Heart right ventricle (tissue), 16 donors: ENCODE data around the gene RNPEP. TPM values are rescaled to one million over a fixed set of nuclear protein-coding genes. Genes with fewer than 3 reads are reported as not detected.

Experiments used
- ATAC-seq, 8 donors: fragments of 200-7000 bp; cut with Tn5 transposase; one replicate each; pipeline ENCODE4 v1.9.1; 2020; ENCODE audit warnings: mild to moderate bottlenecking in 8 of 8, moderate library complexity in 8 of 8, moderate number of reproducible peaks in 1 of 8
- DNase-seq, 2 donors: peaks; one replicate each; pipeline ENCODE4 v3.0.0-alpha.2; 2020
- H3K27ac ChIP-seq, 10 donors: fragments of 200-600 bp; sonication (generic) in 2 of 10; one replicate each; pipeline versions ENCODE4 v1.5.0 to v1.8.0; 2020 to 2022; ENCODE audit warnings: mild to moderate bottlenecking in 3 of 10
- H3K27me3 ChIP-seq, 7 donors: fragments of 200-600 bp; one replicate each; pipeline ENCODE4 v1.8.0; 2021 to 2022; ENCODE audit warnings: mild to moderate bottlenecking in 2 of 7
- H3K36me3 ChIP-seq, 9 donors: fragments of 200-600 bp; sonication (generic) in 1 of 9; one replicate each; pipeline versions ENCODE4 v1.5.0 to v1.8.0; 2020 to 2022; ENCODE audit warnings: mild to moderate bottlenecking in 2 of 9
- H3K4me1 ChIP-seq, 9 donors: fragments of 200-600 bp; sonication (generic) in 1 of 9; one replicate each; pipeline versions ENCODE4 v1.5.0 to v1.8.0; 2020 to 2022; ENCODE audit warnings: mild to moderate bottlenecking in 4 of 9
- H3K4me3 ChIP-seq, 10 donors: fragments of 200-600 bp; sonication (generic) in 2 of 10; one replicate each; pipeline versions ENCODE4 v1.5.0 to v1.8.0; 2020 to 2022; ENCODE audit warnings: mild to moderate bottlenecking in 7 of 10, moderate library complexity in 2 of 10
- H3K9me3 ChIP-seq, 11 donors: fragments of 200-600 bp in 10 of 11; sonication (generic) in 2 of 11; one replicate each; pipeline versions ENCODE4 v1.5.0 to v1.8.0; 2013 to 2022; ENCODE audit warnings: mild to moderate bottlenecking in 2 of 11, control low read depth in 1 of 11, moderate library complexity in 1 of 11
- whole genome bisulfite sequencing, 2 donors: extraction: QIAGEN DNeasy Blood & Tissue Kit; methylation state at CpG; one replicate each; pipeline ENCODE4 v1.1.7; 2013; ENCODE audit warnings: inconsistent platforms in 1 of 2; 5-methylcytosine and 5-hydroxymethylcytosine counted together
- intact Hi-C, 10 donors: fragments of 100-400 bp; cut with DNase I; formaldehyde crosslinking; loops; one replicate each; pipeline versions ENCODE4 v1.11.1 to v1.14.2; 2022
- polyA plus RNA-seq, 2 donors: library from polyadenylated mRNA; stranded (reverse); fragments of 200-250 nt; gene quantifications; one replicate each; pipeline ENCODE4 v1.2.3, GENCODE V29; 2013
- total RNA-seq, 10 donors: library from RNA; stranded (reverse); fragmentation: NEBNext Ultra II Directional in 3 of 10; extraction: Animal tissue kit (Norgen Biotek cat#: 25700) in 3 of 10; gene quantifications; one replicate each; pipeline versions ENCODE4 v1.2.1 to v1.2.4, GENCODE V29; 2021 to 2023
- TF ChIP-seq, protein P1 (sequence below), 9 donors: fragments of 200-600 bp; sonication (generic) in 2 of 9; IDR thresholded peaks; one replicate each; pipeline versions ENCODE4 v1.5.0 to v1.8.0; 2021 to 2022; ENCODE audit warnings: antibody characterized with exemption in 9 of 9, mild to moderate bottlenecking in 5 of 9, moderate library complexity in 1 of 9
- donor health status: Arrhythmogenic right ventricular cardiomyopathy.
- donor health status: ischemic (EF 13 %, LVEDD 7.1; RV severe dilation, severe dysfunction).
- donor health status: healthy with polysubstance abuse.
- donor health status: DM: no; HTN: yes; CAD: no.
- donor health status: DM: no; HTN: no; CAD: no.
- donor health status: ischemic (EF 25% LVEDD 6.9; RV normal size, moderate dysfunction).
- donor health status: ischemic (EF 25% LVEDD 5.7; RV mildly dilated, moderate dysfunction).
- donor health status: healthy.
- donor health status: DM: yes; HTN: yes; CAD: no.
- donor health status: Ischemic cardiomyopathy.
- donor health status: ischemic (EF 35%, LVEDD 5.7; RV mildly dilated, moderate dysfunction).
- donor health status: nonischemic (EF 11% LVEDD 7.7; RV severe dilation, severe dysfunction).
- donor health status: DM: yes; HTN: yes; CAD: no.
- donor health status: PGD.
- donor health status: ischemic (EF 29% LVEDD 5.4; RV normal size, mild dysfunction).
- donor health status: nonischemic (EF 23%, LVEDD 6.1; RV moderate dilation, normal function).

Gene RNPEP
- total and polyA plus RNA-seq, 12 donors: 11.1 to 27.4 (median 15.7) TPM

DNA sequence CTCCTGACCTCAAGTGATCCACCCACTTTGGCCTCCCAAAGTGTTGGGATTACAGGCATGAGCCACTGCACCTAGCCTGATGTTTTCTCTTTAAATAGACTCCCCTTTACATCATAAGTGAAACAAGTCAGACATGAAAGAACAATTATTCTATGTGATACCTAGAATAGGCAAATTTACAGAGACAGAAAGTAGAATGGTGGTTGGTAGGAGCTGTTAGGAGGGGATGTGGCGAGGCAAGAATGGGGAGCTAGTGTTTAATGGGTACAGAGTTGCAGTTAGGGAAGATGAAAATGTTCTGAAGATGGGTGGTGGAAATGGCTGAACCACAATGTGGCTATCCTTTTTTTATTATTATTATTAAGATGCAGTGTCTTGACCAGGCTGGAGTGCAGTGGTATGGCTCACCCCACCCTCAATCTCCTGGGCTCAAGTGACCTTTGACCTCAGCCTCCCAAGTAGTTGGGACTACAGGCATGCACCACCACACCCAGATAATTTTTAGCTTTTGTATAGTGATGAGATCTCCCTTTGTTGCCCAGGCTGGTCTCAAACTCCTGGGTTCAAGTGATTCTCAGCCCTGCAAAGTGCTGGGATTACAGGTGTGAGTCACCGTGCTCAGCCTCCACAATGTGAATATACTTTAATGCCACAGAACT, 56.4 kb downstream of the RNPEP start:
- H3K4me3 ChIP-seq: no peak overlapping the region
- TF ChIP-seq, protein P1, sequence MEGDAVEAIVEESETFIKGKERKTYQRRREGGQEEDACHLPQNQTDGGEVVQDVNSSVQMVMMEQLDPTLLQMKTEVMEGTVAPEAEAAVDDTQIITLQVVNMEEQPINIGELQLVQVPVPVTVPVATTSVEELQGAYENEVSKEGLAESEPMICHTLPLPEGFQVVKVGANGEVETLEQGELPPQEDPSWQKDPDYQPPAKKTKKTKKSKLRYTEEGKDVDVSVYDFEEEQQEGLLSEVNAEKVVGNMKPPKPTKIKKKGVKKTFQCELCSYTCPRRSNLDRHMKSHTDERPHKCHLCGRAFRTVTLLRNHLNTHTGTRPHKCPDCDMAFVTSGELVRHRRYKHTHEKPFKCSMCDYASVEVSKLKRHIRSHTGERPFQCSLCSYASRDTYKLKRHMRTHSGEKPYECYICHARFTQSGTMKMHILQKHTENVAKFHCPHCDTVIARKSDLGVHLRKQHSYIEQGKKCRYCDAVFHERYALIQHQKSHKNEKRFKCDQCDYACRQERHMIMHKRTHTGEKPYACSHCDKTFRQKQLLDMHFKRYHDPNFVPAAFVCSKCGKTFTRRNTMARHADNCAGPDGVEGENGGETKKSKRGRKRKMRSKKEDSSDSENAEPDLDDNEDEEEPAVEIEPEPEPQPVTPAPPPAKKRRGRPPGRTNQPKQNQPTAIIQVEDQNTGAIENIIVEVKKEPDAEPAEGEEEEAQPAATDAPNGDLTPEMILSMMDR (IDR thresholded peaks at IDR 0.05): no peak
- H3K36me3 ChIP-seq: no peaks in the 10 kb centered on the region
- H3K4me1 ChIP-seq: peaks cover 0 to 9% (median 0%) of the 10 kb centered on the region in 9 donors
- H3K27me3 ChIP-seq: no peaks in the 10 kb centered on the region
- H3K27ac ChIP-seq: no peak overlapping the region
- intact Hi-C loops: no loop called here
- WGBS, 2 donors: 95 to 96% methylated on average over 2 of the region's 2 CpGs
- DNase-seq (no peak), ATAC-seq (no peak)
- no peaks in the 10 kb centered on the region for H3K9me3 ChIP-seq

DNA sequence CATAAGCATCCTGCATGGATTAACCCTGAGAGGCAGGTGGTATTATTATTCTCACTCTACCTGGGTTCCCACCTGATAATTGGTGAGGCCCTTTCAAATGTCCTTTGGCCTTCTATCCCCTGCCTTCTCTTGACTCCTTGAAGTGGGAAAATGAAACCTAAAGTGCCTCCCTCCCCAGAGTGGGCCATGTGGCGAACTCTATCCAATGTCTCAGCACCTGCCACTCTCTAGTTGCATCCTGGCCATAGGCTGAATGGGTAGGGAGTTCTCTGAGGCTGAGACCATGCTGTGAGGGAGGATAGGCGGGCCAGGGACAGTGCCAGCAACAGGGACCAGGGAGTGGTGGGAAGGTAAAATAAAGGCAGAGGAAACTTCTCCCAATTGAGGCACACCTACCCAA, 63.3 kb downstream of the RNPEP start:
- no peaks in the 10 kb centered on the region for H3K27me3 ChIP-seq
- no peaks in the 10 kb centered on the region for H3K36me3 ChIP-seq
- WGBS, 2 donors: 86 to 91% methylated on average over 2 of the region's 2 CpGs
- H3K4me1 ChIP-seq: peaks cover 0 to 6% (median 0%) of the 10 kb centered on the region in 9 donors
- no peaks in the 10 kb centered on the region for H3K9me3 ChIP-seq
- H3K27ac ChIP-seq: no peak overlapping the region
- intact Hi-C loops: no loop called here
- TF ChIP-seq, protein P1 (IDR thresholded peaks at IDR 0.05): no peak
- DNase-seq (no peak), ATAC-seq (no peak)
- H3K4me3 ChIP-seq: no peak overlapping the region

GRCh38 chr1:202046227-202046626, 63.8 kb downstream of the RNPEP start:
- Histone ChIP-seq H3K27ac (no peak overlapping the region), H3K4me3 (no peak overlapping the region), H3K36me3 (no peaks in the 10 kb centered on the region), H3K27me3 (no peaks in the 10 kb centered on the region), H3K4me1 (peaks cover 0 to 6% (median 0%) of the 10 kb centered on the region in 9 donors), H3K9me3 (no peaks in the 10 kb centered on the region)
- ATAC-seq (no peak), DNase-seq (no peak)
- TF ChIP-seq, protein P1 (IDR thresholded peaks at IDR 0.05): no peak
- WGBS, 2 donors: 89 to 91% methylated on average over 3 of the region's 3 CpGs
- intact Hi-C loops: no loop called here

GRCh38 chr1:202046748-202047708, 64.6 kb downstream of the RNPEP start:
- H3K36me3 ChIP-seq: no peaks in the 10 kb centered on the region
- no peaks in the 10 kb centered on the region for H3K9me3 ChIP-seq
- 75 to 76% methylated on average over 5 of the region's 5 CpGs for WGBS, 2 donors
- H3K4me3 ChIP-seq: no peak overlapping the region
- no peak overlapping the region for H3K27ac ChIP-seq
- H3K4me1 ChIP-seq: peaks cover 0 to 6% (median 0%) of the 10 kb centered on the region in 9 donors
- intact Hi-C loops: no loop called here
- H3K27me3 ChIP-seq: no peaks in the 10 kb centered on the region
- TF ChIP-seq, protein P1 (IDR thresholded peaks at IDR 0.05): no peak
- ATAC-seq (no peak), DNase-seq (no peak)
